Measurements from ENCODE around the gene CTAGE9.
"Not testable (repeated sequence)": the region's sequence is repeated elsewhere in the genome, so short reads cannot be mapped to it uniquely, and the experiment has no call there.

CTAGE9 gene

GRCh38 chr6:131710917-131711316 lies at the start of gene CTAGE9:
CTAGE9 (minus strand) TSS chr6:131711017; CDS start chr6:131711017, 0 bp downstream.
- not testable (repeated sequence) for H3K9me3 ChIP-seq (replicated peaks in 1 of 11); H3K4me3 ChIP-seq; H3K27ac ChIP-seq

GRCh38 chr6:131758920-131759319 lies 48.1 kb upstream of the CTAGE9 start:
- H3K4me3 ChIP-seq, result no peak overlapping the region
- H3K9ac ChIP-seq, result no peak overlapping the region
- peaks cover 0 to 15% (median 13%) of the 10 kb centered on the region in 10 experiments; a peak in 17 of 20 replicates for H3K4me1 ChIP-seq
- H3K4me2 ChIP-seq, result no peak overlapping the region
- H3K27ac ChIP-seq, result no peak overlapping the region
- H3K9me3 ChIP-seq (replicated peaks in 1 of 11), result no peaks in the 10 kb centered on the region
- no peak for TF ChIP-seq Cebpa-rat (IDR thresholded peaks at IDR 0.05)
- no peaks in the 10 kb centered on the region for H3K27me3 ChIP-seq
- H3K36me3 ChIP-seq, result no peaks in the 10 kb centered on the region
- no peaks in the 10 kb centered on the region for H4K20me1 ChIP-seq

More at GRCh38 chr6:131710917-131711316, at the start of gene CTAGE9:
- not testable (repeated sequence) for H3K4me1 ChIP-seq, H3K27me3 ChIP-seq, H3K9ac ChIP-seq, H3K4me2 ChIP-seq, H4K20me1 ChIP-seq, H3K36me3 ChIP-seq

- Histone ChIP-seq H3K4me3 (no peak overlapping the region), H3K27me3 (no peaks in the 10 kb centered on the region), H3K4me2 (no peak overlapping the region), H3K9me3 (replicated peaks in 1 of 11) (no peaks in the 10 kb centered on the region), H3K36me3 (no peaks in the 10 kb centered on the region), H3K27ac (no peak overlapping the region), H4K20me1 (no peaks in the 10 kb centered on the region), H3K9ac (no peak overlapping the region), H3K4me1 (peaks cover 0 to 16% (median 13%) of the 10 kb centered on the region in 10 experiments; a peak in 17 of 20 replicates)
- TF ChIP-seq Cebpa-rat (IDR thresholded peaks at IDR 0.05), result no peak
Observed at GRCh38 chr6:131756039-131756438, 45.2 kb upstream of the CTAGE9 start.

GRCh38 chr6:131755597-131755996 lies 44.8 kb upstream of the CTAGE9 start:
- no peak overlapping the region for H3K27ac ChIP-seq
- no peaks in the 10 kb centered on the region for H3K27me3 ChIP-seq
- no peaks in the 10 kb centered on the region for H3K36me3 ChIP-seq
- peak overlapping the region in 2 of 11 experiments; percentile 53 to 61; a peak in 3 of 22 replicates for H3K4me2 ChIP-seq
- no peaks in the 10 kb centered on the region for H3K9me3 ChIP-seq (replicated peaks in 1 of 11)
- H3K4me1 ChIP-seq, result peaks cover 0 to 16% (median 13%) of the 10 kb centered on the region in 10 experiments; a peak in 17 of 20 replicates
- TF ChIP-seq Cebpa-rat (IDR thresholded peaks at IDR 0.05), result no peak
- H3K4me3 ChIP-seq, result no peak overlapping the region
- H4K20me1 ChIP-seq, result no peaks in the 10 kb centered on the region
- no peak overlapping the region for H3K9ac ChIP-seq

- H3K27ac ChIP-seq, result no peak overlapping the region
- peaks cover 0 to 16% (median 13%) of the 10 kb centered on the region in 10 experiments; a peak in 17 of 20 replicates for H3K4me1 ChIP-seq
- no peaks in the 10 kb centered on the region for H3K27me3 ChIP-seq
- H3K9me3 ChIP-seq (replicated peaks in 1 of 11), result no peaks in the 10 kb centered on the region
- TF ChIP-seq Cebpa-rat (IDR thresholded peaks at IDR 0.05), result no peak
- H3K9ac ChIP-seq, result no peak overlapping the region
- no peak overlapping the region for H3K4me3 ChIP-seq
- peak overlapping the region in 10 of 11 experiments; percentile 20 to 61 (median 50); a peak in 18 of 22 replicates for H3K4me2 ChIP-seq
- H4K20me1 ChIP-seq, result no peaks in the 10 kb centered on the region
- H3K36me3 ChIP-seq, result no peaks in the 10 kb centered on the region
Observed at GRCh38 chr6:131754715-131755567, 44.1 kb upstream of the CTAGE9 start.

GRCh38 chr6:131754088-131754487 lies 43.3 kb upstream of the CTAGE9 start:
- Histone ChIP-seq H3K27me3 (no peaks in the 10 kb centered on the region), H3K9me3 (replicated peaks in 1 of 11) (no peaks in the 10 kb centered on the region), H3K36me3 (no peaks in the 10 kb centered on the region), H3K4me2 (peak overlapping the region in 8 of 11 experiments; percentile 31 to 61 (median 52); a peak in 16 of 22 replicates), H3K9ac (no peak overlapping the region), H3K4me1 (peaks cover 0 to 16% (median 13%) of the 10 kb centered on the region in 10 experiments; a peak in 17 of 20 replicates), H3K27ac (no peak overlapping the region), H3K4me3 (no peak overlapping the region), H4K20me1 (no peaks in the 10 kb centered on the region)
- no peak for TF ChIP-seq Cebpa-rat (IDR thresholded peaks at IDR 0.05)

GRCh38 chr6:131751012-131751715 lies 40.3 kb upstream of the CTAGE9 start:
- H3K4me3 ChIP-seq; H3K4me2 ChIP-seq; H3K27me3 ChIP-seq; H3K9me3 ChIP-seq (replicated peaks in 1 of 11); H3K9ac ChIP-seq; H4K20me1 ChIP-seq; H3K36me3 ChIP-seq; H3K27ac ChIP-seq: not testable (repeated sequence)
- H3K4me1 ChIP-seq, result peaks cover 0 to 16% (median 13%) of the 10 kb centered on the region in 10 experiments; a peak in 17 of 20 replicates

GRCh38 chr6:131749023-131749422 lies 38.2 kb upstream of the CTAGE9 start:
- H3K9me3 ChIP-seq (replicated peaks in 1 of 11), result no peaks in the 10 kb centered on the region
- TF ChIP-seq Cebpa-rat (IDR thresholded peaks at IDR 0.05), result peak in 2 of 11 experiments; percentile 48 to 79; a peak in 4 of 22 replicates

GRCh38 chr6:131747821-131748353 lies 37.1 kb upstream of the CTAGE9 start:
- no peaks in the 10 kb centered on the region for H3K4me1 ChIP-seq
- no peak overlapping the region for H3K9ac ChIP-seq
- H3K4me2 ChIP-seq, result no peak overlapping the region
- H3K27me3 ChIP-seq, result peaks cover 0 to 8% (median 0%) of the 10 kb centered on the region in 11 experiments; a peak in 3 of 22 replicates
- no peak overlapping the region for H3K4me3 ChIP-seq
- no peaks in the 10 kb centered on the region for H4K20me1 ChIP-seq
- TF ChIP-seq Cebpa-rat (IDR thresholded peaks at IDR 0.05), result no peak
- H3K9me3 ChIP-seq (replicated peaks in 1 of 11), result no peaks in the 10 kb centered on the region
- H3K36me3 ChIP-seq, result no peaks in the 10 kb centered on the region
- no peak overlapping the region for H3K27ac ChIP-seq

More at GRCh38 chr6:131749023-131749422, 38.2 kb upstream of the CTAGE9 start:
- H3K4me2 ChIP-seq, result no peak overlapping the region
- peaks cover 0 to 2% (median under 1%) of the 10 kb centered on the region in 10 experiments; a peak in 7 of 20 replicates for H3K4me1 ChIP-seq
- H3K36me3 ChIP-seq, result no peaks in the 10 kb centered on the region
- peaks cover 0 to 5% (median 0%) of the 10 kb centered on the region in 11 experiments; a peak in 3 of 22 replicates for H3K27me3 ChIP-seq
- H3K27ac ChIP-seq, result no peak overlapping the region
- H4K20me1 ChIP-seq, result no peaks in the 10 kb centered on the region
- H3K9ac ChIP-seq, result no peak overlapping the region
- no peak overlapping the region for H3K4me3 ChIP-seq
